Measurements from ENCODE around the gene CNTNAP5. TPM values are rescaled to one million over a fixed set of nuclear protein-coding genes. Genes with fewer than 3 reads are reported as not detected.

The CNTNAP5 gene
- total RNA-seq, 1 donor from 2014 or later = 22.0 TPM

DNA sequence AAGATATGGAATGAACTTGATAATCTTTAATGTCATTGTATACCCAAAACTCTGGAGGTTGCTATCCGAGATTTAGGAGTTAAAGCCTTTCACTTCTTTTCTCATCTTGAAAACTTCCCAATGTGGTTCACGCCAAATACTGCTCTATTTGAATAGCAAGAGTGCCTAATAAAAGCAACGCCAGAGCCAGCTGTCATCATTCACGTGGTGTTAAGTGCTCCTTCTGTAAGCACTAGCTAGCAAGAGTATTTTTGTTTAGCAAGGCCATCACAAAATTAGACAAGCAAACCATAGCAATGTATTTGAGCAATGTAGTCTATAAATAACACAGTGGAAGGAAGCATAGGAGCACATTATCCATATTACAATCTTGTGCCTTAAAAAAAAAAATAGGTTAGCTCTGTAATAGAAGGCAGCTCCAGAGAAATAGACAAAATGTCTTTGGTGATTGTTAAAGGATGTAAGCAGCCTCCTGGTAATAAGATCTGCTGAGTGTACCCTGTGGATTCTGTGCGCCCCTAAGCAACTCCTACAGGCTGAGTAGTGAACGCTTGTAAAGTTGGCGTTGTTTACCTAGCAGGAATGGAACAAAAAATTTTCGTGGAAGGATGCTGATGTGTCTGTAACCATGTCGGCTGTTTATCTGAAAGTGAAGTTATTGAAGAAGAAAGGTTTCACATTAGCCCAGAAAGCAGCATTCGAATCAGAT is 518.0 kb downstream of the CNTNAP5 start:
- Mint-ChIP-seq H3K27ac (ENCODE audit: unreplicated experiment) (no peak overlapping the region), H3K36me3 (ENCODE audit: unreplicated experiment) (no peaks in the 10 kb centered on the region), H3K4me1 (ENCODE audit: low read depth, unreplicated experiment) (peaks cover 4% of the 10 kb centered on the region), H3K27me3 (ENCODE audit: unreplicated experiment) (no peaks in the 10 kb centered on the region), H3K9me3 (ENCODE audit: unreplicated experiment) (no peaks in the 10 kb centered on the region), H3K4me3 (ENCODE audit: unreplicated experiment) (no peak overlapping the region)
- TF ChIP-seq, protein P1, sequence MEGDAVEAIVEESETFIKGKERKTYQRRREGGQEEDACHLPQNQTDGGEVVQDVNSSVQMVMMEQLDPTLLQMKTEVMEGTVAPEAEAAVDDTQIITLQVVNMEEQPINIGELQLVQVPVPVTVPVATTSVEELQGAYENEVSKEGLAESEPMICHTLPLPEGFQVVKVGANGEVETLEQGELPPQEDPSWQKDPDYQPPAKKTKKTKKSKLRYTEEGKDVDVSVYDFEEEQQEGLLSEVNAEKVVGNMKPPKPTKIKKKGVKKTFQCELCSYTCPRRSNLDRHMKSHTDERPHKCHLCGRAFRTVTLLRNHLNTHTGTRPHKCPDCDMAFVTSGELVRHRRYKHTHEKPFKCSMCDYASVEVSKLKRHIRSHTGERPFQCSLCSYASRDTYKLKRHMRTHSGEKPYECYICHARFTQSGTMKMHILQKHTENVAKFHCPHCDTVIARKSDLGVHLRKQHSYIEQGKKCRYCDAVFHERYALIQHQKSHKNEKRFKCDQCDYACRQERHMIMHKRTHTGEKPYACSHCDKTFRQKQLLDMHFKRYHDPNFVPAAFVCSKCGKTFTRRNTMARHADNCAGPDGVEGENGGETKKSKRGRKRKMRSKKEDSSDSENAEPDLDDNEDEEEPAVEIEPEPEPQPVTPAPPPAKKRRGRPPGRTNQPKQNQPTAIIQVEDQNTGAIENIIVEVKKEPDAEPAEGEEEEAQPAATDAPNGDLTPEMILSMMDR (IDR thresholded peaks at IDR 0.05; ENCODE audit: partially characterized antibody, unreplicated experiment) = no peak
- no peak for DNase-seq

- peaks cover 13% of the 10 kb centered on the region for H3K4me1 Mint-ChIP-seq (ENCODE audit: low read depth, unreplicated experiment)
- H3K9me3 Mint-ChIP-seq (ENCODE audit: unreplicated experiment) = no peaks in the 10 kb centered on the region
- H3K4me3 Mint-ChIP-seq (ENCODE audit: unreplicated experiment) = no peak overlapping the region
- DNase-seq = no peak
- no peak overlapping the region for H3K27ac Mint-ChIP-seq (ENCODE audit: unreplicated experiment)
- H3K27me3 Mint-ChIP-seq (ENCODE audit: unreplicated experiment) = no peaks in the 10 kb centered on the region
- H3K36me3 Mint-ChIP-seq (ENCODE audit: unreplicated experiment) = no peaks in the 10 kb centered on the region
- TF ChIP-seq, protein P1 (IDR thresholded peaks at IDR 0.05; ENCODE audit: partially characterized antibody, unreplicated experiment) = no peak
Observed at GRCh38 chr2:124547700-124548099, 522.6 kb downstream of the CNTNAP5 start.

DNA sequence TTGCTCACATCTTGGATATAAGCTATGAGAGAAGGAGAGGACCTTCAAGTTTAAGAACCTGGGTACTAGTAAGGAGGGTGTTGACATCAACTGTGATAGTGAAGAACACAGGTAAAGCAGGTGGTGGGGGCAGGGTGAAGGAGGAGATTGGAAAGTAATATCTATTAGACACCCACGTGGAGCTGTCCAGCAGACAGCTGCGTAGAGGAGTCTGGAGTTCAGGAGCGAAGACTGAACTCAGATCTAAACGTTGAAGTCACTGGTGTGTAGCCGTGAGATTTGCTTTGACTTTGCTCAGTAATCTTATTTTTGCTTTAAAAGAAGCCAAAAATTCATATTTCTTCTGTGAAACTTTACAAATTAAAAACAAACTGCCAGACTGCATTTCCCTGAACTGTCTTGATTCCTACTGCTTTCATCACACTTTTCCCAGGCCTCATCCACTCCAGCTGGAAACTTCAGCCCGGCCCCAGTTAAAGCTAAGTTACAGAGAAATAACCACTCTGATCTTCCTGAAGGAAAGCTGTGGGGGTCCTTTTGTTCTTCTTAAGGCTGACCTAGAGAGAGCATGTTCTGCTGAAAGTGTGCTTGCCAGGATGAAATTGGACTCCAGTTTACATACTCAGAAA is 533.3 kb downstream of the CNTNAP5 start:
- Mint-ChIP-seq H3K9me3 (ENCODE audit: unreplicated experiment) (no peaks in the 10 kb centered on the region), H3K36me3 (ENCODE audit: unreplicated experiment) (no peaks in the 10 kb centered on the region), H3K27me3 (ENCODE audit: unreplicated experiment) (no peaks in the 10 kb centered on the region), H3K4me1 (ENCODE audit: low read depth, unreplicated experiment) (no peaks in the 10 kb centered on the region), H3K4me3 (ENCODE audit: unreplicated experiment) (no peak overlapping the region), H3K27ac (ENCODE audit: unreplicated experiment) (no peak overlapping the region)
- TF ChIP-seq, protein P1 (IDR thresholded peaks at IDR 0.05; ENCODE audit: partially characterized antibody, unreplicated experiment) = no peak
- DNase-seq = no peak

- H3K4me1 Mint-ChIP-seq (ENCODE audit: low read depth, unreplicated experiment) = no peaks in the 10 kb centered on the region
- H3K9me3 Mint-ChIP-seq (ENCODE audit: unreplicated experiment) = no peaks in the 10 kb centered on the region
- TF ChIP-seq, protein P1 (IDR thresholded peaks at IDR 0.05; ENCODE audit: partially characterized antibody, unreplicated experiment) = no peak
- no peak for DNase-seq
- H3K27me3 Mint-ChIP-seq (ENCODE audit: unreplicated experiment) = no peaks in the 10 kb centered on the region
- H3K4me3 Mint-ChIP-seq (ENCODE audit: unreplicated experiment) = no peak overlapping the region
- no peaks in the 10 kb centered on the region for H3K36me3 Mint-ChIP-seq (ENCODE audit: unreplicated experiment)
- no peak overlapping the region for H3K27ac Mint-ChIP-seq (ENCODE audit: unreplicated experiment)
Observed at GRCh38 chr2:124559236-124559635, 534.1 kb downstream of the CNTNAP5 start.

DNA sequence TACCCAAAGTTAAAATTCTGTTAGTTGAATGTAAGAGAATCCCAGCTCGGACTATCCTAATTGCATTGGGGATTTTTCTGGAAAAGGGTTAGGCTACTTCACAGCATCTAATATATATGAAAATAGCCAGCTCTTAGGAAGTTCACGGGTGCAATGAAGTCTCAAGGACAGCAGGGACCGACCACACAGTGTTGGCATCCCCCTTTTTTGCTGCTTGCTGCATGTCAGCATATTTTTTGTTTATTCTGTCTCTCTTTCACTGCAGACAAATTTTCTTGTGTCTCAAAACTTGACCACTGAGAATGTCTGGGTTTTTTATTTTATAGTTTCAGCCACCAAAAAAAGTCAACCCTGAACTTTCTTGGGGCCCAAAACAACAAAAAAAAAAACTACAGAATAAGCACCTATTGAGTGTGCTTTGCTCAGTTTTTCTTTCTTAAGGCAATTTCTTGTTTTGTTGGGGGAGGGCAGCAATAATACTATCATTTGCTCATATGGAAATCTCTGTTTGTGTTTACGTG is 535.6 kb downstream of the CNTNAP5 start:
- no peak for DNase-seq
- TF ChIP-seq, protein P1 (IDR thresholded peaks at IDR 0.05; ENCODE audit: partially characterized antibody, unreplicated experiment) = no peak
- Mint-ChIP-seq H3K27me3 (ENCODE audit: unreplicated experiment) (no peaks in the 10 kb centered on the region), H3K27ac (ENCODE audit: unreplicated experiment) (no peak overlapping the region), H3K9me3 (ENCODE audit: unreplicated experiment) (no peaks in the 10 kb centered on the region), H3K4me1 (ENCODE audit: low read depth, unreplicated experiment) (no peaks in the 10 kb centered on the region), H3K4me3 (ENCODE audit: unreplicated experiment) (no peak overlapping the region), H3K36me3 (ENCODE audit: unreplicated experiment) (no peaks in the 10 kb centered on the region)
